GM18868 (cell line): Measurements from ENCODE around the gene SLC25A15.
"Not testable (repeated sequence)": the region's sequence is repeated elsewhere in the genome, so short reads cannot be mapped to it uniquely, and the experiment has no call there.

Experiments
- ATAC-seq: cut with Tn5 transposase; IDR thresholded peaks from one replicate; pipeline ENCODE4 v1.9.1; 2021; ENCODE audit warnings: mild to moderate bottlenecking, moderate library complexity; ENCODE audit not compliant: unreplicated experiment

Gene SLC25A15

DNA sequence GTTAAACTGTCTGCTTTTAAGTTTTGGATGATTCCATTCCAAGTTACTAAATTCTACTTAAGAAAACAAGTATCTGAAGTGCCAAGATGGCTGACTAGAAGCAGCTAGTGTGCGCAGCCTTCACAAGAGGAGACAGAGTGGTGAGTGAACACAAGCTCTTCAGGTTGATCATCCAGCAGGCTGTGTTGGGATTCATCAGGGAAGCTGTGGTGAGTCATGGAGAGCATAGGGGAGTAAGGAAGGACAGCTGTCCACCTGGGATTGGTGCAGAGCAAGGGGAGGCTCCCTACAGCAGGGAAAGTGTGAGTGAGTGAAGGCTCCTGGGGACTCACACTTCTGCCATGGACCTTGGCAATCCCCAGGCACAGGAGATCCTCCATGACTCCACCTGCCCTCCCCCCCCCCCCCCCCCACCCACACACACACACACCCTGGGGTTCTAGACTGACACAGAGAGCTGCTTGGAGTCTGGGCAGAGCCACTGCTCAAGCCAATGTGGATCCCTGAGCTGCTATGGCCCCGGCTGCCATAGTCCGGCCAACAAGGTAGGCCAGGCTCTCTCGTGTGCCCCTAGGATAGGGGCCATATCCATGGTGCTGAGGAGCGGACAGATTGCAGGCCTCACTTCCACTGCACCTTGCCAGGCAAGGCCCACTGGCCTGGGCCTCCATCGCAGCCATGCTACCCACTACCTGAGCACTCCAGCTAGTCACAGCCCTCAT, 23.5 kb downstream of the SLC25A15 start:
- no peak for ATAC-seq

DNA sequence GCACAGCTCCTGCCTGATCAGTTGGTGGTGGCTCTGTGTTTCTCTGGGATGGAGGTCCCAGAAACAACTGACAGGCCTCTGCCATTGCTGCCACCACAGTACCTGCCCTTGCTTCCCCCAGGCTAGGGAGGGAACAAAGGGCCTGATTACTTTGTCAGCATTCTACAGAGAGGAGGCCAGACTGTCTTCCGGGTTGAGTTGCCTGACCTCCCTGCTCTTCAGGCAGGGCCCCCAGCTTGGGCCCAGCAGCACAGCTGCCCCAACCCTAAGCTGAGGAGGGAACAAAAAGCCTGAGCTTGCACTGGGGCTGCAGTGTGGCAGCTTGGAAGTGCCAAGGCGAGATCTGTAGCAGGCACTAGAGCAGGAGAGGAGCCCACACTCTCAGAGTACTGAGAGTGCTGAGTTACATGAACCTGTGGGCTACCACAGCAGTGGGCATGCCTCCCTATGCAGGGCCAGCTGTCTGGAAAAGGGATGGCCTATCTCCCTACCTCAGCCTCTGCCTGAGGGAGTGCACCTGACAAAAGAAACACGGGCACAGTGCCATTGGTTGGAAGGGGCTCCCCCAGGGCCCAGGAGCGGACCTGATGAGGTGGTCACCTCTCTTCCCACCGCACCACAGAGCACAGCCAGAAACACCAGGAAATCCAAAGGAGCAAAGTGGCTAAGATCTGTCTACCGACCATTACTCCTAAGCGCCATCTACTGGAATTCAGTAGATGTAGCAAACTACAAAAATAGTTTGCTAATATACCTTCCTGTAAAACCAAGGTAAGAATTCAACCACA, 24.4 kb downstream of the SLC25A15 start:
- peak; percentile 53 for ATAC-seq

DNA sequence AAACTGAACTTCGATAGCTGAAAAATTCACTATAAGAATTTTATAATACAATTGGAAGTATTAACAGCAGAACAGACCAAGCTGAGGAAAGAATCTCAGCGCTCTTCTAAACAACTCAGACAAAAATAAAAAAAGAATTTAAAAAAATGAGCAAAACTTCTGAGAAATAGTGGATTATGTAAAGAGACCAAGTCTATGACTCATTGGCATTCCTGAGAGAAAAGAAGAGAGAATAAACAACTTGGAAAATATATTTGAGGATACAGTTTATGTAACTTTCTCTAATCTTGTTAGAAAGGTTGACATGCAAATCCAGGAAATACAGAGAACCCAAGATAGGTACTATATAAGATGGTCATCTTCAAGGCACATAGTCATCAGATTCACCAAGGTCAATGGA, 25.4 kb downstream of the SLC25A15 start:
- no peak for ATAC-seq

DNA sequence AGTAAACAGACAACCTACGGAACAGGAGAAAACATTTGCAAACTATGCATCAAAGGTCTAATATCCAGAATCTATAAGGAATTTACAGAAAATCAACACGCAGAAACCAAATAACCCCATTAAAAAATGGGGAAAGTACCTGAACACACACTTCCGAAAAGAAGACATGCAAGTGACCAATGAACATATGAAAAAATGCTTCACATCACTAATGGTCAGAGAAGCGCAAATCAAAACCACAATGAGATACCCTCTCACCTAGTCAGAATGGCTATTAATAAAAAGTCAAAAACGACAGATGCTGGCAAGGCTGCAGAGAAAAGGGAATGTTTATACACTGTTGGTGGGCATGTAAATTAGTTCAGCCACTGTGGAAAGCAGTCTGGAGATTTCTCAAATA, 29.5 kb downstream of the SLC25A15 start:
- no peak for ATAC-seq

DNA sequence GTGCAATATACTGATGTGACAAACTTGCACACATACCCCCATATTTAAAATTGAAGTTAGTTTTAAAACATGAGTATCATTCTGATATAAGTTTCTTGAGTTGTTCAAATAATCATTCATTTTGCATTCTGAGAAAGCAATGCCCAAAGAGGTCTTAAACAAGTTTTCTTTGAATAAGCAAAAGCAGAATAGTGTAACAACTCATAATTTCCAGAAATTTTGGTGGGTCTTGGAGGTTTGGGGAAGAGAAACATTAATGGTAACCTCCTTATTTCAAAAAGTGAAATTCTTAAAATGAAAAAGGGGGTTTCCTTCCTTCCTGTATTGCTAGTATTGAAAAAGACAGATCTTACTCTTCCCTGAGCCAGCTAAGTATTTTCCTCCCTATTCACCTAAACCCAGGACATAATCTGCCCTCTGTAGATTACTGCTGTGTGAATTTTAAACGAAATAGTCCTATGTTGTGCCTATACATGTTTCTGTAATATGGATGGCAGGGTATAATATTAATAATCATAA, 30.4 kb downstream of the SLC25A15 start:
- ATAC-seq, result peak; percentile 72

DNA sequence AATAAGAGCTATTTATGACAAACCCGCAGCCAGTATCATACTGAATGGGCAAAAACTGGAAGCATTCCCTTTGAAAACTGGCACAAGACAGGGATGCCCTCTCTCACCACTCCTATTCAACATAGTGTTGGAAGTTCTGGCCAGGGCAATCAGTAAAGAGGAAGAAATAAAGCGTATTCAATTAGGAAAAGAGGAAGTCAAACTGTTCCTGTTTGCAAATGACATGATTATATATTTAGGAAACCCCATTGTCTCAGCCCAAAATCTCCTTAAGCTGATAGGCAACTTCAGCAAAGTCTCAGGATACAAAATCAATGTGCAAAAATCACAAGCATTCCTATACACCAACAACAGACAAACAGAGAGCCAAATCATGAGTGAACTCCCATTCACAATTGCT, 50.3 kb downstream of the SLC25A15 start:
- ATAC-seq, result not testable (repeated sequence)

DNA sequence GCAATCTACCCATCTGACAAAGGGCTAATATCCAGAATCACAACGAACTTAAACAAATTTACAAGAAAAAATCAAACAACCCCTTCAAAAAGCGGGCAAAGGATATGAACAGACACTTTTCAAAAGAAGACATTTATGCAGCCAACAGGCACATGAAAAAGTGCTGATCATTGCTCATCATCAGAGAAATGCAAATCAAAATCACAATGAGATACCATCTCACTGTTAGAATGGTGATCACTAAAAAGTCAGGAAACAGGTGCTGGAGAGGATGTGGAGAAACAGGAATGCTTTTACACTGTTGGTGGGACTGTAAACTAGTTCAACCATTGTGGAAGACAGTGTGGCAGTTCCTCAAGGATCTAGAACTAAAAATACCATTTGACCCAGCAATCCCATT, 51.5 kb downstream of the SLC25A15 start:
- not testable (repeated sequence) for ATAC-seq
